Stimulated activated CD8-positive, alpha-beta memory T cell treated with anti-CD3 and anti-CD28 coated beads, Interleukin-15, amount 100 ng/mL, for 24 hours (primary cell): ENCODE measurements around the gene LINGO1.

Source experiments
- DNase-seq: peaks from one replicate; pipeline ENCODE4 v3.0.0-alpha.2; 2020; ENCODE audit warnings: low read depth

Gene LINGO1

GRCh38 chr15:77657634-77658238 is 25.0 kb upstream of the LINGO1 start:
- DNase-seq, result no peak

- DNase-seq, result no peak
Observed at GRCh38 chr15:77656294-77656693, 23.6 kb upstream of the LINGO1 start.

DNA sequence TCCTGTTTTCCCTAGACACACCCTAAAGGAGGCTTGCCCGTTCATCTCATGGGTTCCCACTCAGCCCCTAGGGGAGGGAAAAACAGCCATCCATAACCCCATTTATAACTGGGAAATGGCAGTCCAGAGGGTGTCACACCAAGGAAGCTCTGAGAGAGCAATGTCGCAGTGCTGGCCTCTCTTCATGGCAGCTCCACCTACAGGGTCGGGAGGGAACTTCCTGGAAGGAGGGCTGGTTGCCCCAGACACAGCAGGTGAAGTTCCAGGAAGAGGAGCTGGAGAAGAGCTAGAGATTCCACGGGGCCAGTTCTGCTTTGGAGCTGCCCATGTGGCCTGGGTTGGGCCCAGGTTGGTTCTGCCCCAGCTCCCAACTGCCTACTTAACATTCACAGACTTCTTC is 22.3 kb upstream of the LINGO1 start:
- no peak for DNase-seq

- no peak for DNase-seq
Observed at GRCh38 chr15:77653832-77654480, 21.2 kb upstream of the LINGO1 start.

GRCh38 chr15:77650265-77650664 is 17.6 kb upstream of the LINGO1 start:
- DNase-seq, result no peak

DNA sequence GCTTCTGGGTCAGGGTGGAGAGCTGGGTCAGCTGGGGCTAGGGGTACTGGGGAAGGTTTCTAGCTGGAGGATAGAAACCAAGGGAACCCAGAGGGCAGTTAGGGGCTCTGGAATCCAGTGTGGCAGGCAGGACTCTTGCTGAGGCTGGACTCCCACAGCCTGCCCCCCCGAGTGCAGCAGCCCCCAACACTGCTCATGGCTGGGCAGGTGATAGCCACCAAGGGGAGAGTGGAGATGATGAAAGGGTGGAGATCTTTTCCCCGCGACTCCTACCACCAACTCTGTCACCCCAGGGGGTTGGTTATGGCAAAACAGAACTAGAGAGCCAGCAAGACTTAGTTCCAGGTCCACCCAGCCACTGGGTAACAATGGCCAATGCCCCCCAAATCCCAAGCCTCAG is 16.9 kb upstream of the LINGO1 start:
- DNase-seq, result no peak

- no peak for DNase-seq
Observed at GRCh38 chr15:77649017-77649416, 16.3 kb upstream of the LINGO1 start.

GRCh38 chr15:77647961-77648360 is 15.2 kb upstream of the LINGO1 start:
- DNase-seq, result no peak

- DNase-seq, result no peak
Observed at GRCh38 chr15:77646104-77646694, 13.5 kb upstream of the LINGO1 start.

GRCh38 chr15:77645602-77646001 is 12.9 kb upstream of the LINGO1 start:
- DNase-seq, result no peak

DNA sequence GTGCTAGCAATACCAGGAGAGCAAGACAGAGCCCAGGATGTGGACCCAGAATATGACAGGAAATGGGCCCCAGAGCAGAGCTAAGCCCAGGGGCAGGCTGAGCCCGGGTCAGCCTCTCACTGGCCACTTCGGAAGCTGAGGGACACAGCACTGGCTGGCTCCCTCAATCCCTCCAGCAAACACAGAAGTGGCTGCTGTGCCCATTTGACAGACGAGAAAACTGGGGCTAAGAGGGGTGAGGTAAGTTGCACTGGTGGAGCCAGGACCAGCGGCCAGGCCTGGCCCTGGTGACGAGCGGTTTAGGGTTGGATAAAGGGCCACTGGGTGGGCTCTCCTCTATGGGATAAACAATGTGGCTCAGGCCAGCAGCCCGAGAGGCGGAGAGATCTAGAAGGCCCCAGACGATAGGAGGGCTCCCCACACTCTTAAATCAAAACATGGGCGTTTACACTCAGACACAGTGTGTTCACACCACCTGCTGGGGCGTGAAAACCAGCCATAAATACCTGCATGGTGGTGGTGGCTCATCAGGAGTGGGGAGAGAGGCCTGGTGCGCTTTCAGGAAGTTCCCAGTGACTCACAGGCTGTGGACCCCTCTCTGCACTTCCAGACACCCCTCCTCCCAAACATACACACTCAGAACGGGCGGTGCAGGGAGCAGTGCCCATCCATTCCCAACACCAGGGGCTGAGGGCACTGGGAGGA is 12.0 kb upstream of the LINGO1 start:
- no peak for DNase-seq

- no peak for DNase-seq
Observed at GRCh38 chr15:77643764-77644163, 11.1 kb upstream of the LINGO1 start.

DNA sequence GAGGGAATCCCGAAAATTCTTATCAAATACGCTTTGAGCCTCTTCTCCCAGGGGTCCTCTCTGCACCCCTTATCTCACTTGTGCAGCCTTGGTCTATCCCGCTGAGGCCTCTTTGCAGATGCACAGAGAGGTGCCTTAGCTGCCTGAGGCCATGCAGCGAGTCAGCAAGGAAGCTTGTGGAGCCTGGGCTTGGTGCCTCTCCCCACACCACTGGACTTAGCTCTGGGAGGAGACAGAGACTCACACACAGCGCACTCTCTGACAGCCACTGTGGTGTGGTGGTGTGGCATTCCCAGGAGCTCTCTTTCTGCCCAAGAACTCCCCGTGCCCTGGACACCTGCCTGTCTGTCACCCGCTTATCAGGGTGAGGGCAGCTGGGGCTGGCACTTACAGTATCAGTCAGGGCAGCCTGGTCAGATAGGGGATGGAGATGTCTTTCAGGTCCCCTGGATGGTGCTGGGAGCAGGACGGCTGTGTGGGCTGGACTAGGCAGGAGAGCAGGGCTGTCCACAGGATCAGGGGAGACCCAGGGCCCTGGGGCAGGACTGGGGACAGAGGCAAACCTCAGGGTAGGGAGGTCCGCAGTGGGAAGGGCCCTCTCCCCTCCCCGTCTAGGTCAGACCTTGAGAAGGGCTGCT is 10.2 kb upstream of the LINGO1 start:
- no peak for DNase-seq

- no peak for DNase-seq
Observed at GRCh38 chr15:77641999-77642398, 9.3 kb upstream of the LINGO1 start.

- no peak for DNase-seq
Observed at GRCh38 chr15:77640615-77641014, 7.9 kb upstream of the LINGO1 start.

GRCh38 chr15:77639431-77639830 is 6.7 kb upstream of the LINGO1 start:
- no peak for DNase-seq

- DNase-seq, result no peak
Observed at GRCh38 chr15:77637851-77638692, 5.4 kb upstream of the LINGO1 start.

- DNase-seq, result no peak
Observed at GRCh38 chr15:77636209-77636608, 3.5 kb upstream of the LINGO1 start.

GRCh38 chr15:77634266-77634962 is 1.7 kb upstream of the LINGO1 start:
- peak; percentile 25 for DNase-seq

DNA sequence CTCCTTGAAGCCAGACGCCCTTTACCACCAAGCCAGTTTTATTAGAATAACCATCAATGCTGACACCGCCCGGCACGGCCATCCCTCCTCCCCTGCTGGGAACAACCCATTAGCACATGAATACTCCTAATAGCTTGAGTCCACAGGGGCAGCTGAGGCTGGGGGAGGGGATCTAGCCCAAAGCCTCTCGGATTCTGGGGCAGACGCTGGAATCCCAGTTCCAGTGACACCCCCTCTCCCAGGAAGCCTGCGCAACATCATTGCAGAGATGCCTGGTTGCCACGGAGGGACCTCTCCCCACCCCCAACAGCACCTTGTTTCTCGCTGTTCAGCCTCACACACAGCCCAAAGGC is 1.2 kb upstream of the LINGO1 start:
- no peak for DNase-seq
